Kidney capillary endothelial cell (primary cell): Measurements from ENCODE around the gene LAMC1.

Experiments used
- DNase-seq: peaks from one replicate; pipeline ENCODE4 v3.0.0-alpha.2; 2018; ENCODE audit warnings: low spot score

The LAMC1 gene

GRCh38 chr1:183021405-183022201, 1.6 kb upstream of the LAMC1 start:
- no peak for DNase-seq

GRCh38 chr1:183022202-183023145, 746 bp upstream of the LAMC1 start:
- DNase-seq: peak; percentile 96

- no peak for DNase-seq
Observed at GRCh38 chr1:183023601-183024316, 539 bp downstream of the LAMC1 start.

- no peak for DNase-seq
Observed at GRCh38 chr1:183024317-183025009, 1.2 kb downstream of the LAMC1 start.

- DNase-seq: no peak
Observed at GRCh38 chr1:183025010-183025337, 1.8 kb downstream of the LAMC1 start.

- no peak for DNase-seq
Observed at GRCh38 chr1:183025782-183026774, 2.9 kb downstream of the LAMC1 start.

- no peak for DNase-seq
Observed at GRCh38 chr1:183027031-183027430, 3.8 kb downstream of the LAMC1 start.

GRCh38 chr1:183027791-183028190, 4.6 kb downstream of the LAMC1 start:
- DNase-seq: no peak

- peak; percentile 76 for DNase-seq
Observed at GRCh38 chr1:183029591-183030000, 6.4 kb downstream of the LAMC1 start.

- no peak for DNase-seq
Observed at GRCh38 chr1:183030053-183030452, 6.8 kb downstream of the LAMC1 start.

- DNase-seq: no peak
Observed at GRCh38 chr1:183032122-183032921, 9.1 kb downstream of the LAMC1 start.

GRCh38 chr1:183033205-183033604, 10.0 kb downstream of the LAMC1 start:
- no peak for DNase-seq

- DNase-seq: no peak
Observed at GRCh38 chr1:183034682-183035081, 11.5 kb downstream of the LAMC1 start.

GRCh38 chr1:183038333-183038866, 15.2 kb downstream of the LAMC1 start:
- no peak for DNase-seq

- DNase-seq: no peak
Observed at GRCh38 chr1:183038913-183039312, 15.7 kb downstream of the LAMC1 start.

- DNase-seq: no peak
Observed at GRCh38 chr1:183039330-183039729, 16.1 kb downstream of the LAMC1 start.

- peak; percentile 87 for DNase-seq
Observed at GRCh38 chr1:183039985-183040447, 16.8 kb downstream of the LAMC1 start.

GRCh38 chr1:183040547-183040971, 17.3 kb downstream of the LAMC1 start:
- DNase-seq: no peak

- no peak for DNase-seq
Observed at GRCh38 chr1:183043254-183043653, 20.0 kb downstream of the LAMC1 start.
